NCI-H2081 (cell line): ENCODE data around the gene ABL1.

Experiments used
- DNase-seq, 2 experiments: peaks; one replicate each; lab custom pipeline; 2025; lab: John Stamatoyannopoulos, UW

The ABL1 gene

GRCh38 chr9:130872093-130872492 is 37.0 kb downstream of the ABL1 start:
- no peak for DNase-seq

- no peak for DNase-seq
These were observed 37.5 kb downstream of the ABL1 start for GRCh38 chr9:130872508-130872907.

DNA sequence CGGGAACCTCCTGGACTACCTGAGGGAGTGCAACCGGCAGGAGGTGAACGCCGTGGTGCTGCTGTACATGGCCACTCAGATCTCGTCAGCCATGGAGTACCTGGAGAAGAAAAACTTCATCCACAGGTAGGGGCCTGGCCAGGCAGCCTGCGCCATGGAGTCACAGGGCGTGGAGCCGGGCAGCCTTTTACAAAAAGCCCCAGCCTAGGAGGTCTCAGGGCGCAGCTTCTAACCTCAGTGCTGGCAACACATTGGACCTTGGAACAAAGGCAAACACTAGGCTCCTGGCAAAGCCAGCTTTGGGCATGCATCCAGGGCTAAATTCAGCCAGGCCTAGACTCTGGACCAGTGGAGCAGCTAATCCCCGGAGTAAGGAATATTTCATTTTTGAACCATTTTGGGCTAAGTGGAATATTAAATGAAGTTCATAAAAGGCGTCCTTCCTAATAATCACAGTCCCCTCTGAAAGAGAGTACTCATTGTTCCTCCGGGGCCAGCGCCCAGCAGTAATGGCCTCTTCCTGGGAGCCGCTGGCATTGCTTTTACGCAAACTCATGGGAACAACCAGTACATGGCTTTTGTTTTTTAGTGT is 38.0 kb downstream of the ABL1 start:
- peak in 1 of 2 experiments; percentile 20 for DNase-seq

GRCh38 chr9:130873966-130874365 is 38.9 kb downstream of the ABL1 start:
- DNase-seq, result no peak

DNA sequence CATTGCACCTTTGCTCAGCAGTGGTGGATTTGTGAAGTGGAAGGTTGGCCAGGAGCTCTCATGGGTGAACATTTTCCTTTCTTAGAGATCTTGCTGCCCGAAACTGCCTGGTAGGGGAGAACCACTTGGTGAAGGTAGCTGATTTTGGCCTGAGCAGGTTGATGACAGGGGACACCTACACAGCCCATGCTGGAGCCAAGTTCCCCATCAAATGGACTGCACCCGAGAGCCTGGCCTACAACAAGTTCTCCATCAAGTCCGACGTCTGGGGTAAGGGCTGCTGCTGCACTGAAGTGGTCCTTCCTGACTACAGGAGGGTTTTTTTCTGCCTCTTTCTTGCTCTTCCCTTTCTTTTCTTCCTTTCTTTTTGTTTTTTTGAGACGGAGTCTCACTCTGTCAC is 39.7 kb downstream of the ABL1 start:
- no peak for DNase-seq

GRCh38 chr9:130877300-130877699 is 42.2 kb downstream of the ABL1 start:
- no peak for DNase-seq

DNA sequence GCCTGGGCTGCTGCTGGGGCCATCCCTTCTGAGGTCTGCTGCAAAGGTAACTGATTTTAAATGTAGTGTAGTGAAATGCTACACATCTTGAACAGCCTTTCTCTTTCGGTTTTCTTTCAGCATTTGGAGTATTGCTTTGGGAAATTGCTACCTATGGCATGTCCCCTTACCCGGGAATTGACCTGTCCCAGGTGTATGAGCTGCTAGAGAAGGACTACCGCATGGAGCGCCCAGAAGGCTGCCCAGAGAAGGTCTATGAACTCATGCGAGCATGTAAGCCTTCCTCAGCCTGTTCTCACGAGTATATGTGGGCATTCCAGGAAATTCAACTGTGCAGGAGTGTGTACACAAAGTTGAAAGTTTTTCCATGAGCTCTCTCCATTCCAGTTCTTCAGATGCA is 43.2 kb downstream of the ABL1 start:
- no peak for DNase-seq

DNA sequence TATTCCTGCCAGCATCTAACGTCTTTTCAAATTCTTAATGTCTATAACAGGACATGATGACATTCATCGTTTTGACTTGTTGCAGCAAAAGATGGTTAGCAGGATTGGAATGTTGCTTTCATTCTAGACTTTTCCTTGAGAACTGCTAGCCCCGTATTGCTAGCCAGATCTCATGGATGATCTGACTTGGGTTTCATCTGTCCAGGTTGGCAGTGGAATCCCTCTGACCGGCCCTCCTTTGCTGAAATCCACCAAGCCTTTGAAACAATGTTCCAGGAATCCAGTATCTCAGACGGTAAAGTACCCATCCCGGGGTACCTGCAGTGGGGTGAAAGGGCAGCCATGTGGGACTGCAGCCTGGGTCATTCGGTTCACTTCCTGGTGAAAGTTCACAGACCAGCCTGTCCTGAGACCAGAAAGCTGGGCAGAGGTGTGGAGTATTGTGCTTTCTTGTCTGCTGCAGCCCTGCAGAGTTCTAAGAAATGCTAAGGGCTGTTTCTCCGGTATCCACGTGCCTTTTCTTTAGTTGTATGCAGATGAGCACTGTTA is 44.9 kb downstream of the ABL1 start:
- DNase-seq, result no peak

DNA sequence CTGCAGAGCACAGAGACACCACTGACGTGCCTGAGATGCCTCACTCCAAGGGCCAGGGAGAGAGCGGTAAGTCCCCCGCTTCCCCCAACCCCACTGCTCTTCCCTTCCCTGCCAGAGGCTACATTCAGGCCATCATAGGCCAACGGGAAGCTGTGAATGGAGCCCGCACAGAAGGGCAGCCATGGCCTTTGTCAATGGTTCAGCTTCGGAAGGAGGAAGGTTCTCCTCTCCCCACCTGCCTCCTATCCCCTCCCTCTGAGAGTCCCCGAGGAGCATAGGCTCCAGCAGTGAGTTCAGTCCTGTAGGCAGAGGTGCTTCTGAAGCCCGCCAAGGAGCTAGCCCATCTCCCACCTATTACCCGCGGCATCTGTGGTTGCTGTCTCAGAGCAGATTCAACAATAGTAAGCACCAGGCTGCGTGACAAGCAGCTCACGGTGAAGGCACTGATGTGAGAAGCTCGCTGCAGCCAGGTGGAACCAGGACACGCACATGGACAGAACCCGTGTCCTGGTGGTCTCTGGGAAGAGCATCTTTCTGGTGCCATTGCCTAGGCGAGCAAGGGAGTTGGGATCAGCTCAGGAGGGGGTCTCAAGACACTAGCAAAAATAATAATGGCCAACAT is 45.7 kb downstream of the ABL1 start:
- DNase-seq, result no peak

GRCh38 chr9:130881516-130881915 is 46.5 kb downstream of the ABL1 start:
- DNase-seq, result no peak

GRCh38 chr9:130882696-130883225 is 47.7 kb downstream of the ABL1 start:
- no peak for DNase-seq

GRCh38 chr9:130883479-130883878 is 48.4 kb downstream of the ABL1 start:
- no peak for DNase-seq

- no peak for DNase-seq
These were observed 49.1 kb downstream of the ABL1 start for GRCh38 chr9:130884111-130884531.

DNA sequence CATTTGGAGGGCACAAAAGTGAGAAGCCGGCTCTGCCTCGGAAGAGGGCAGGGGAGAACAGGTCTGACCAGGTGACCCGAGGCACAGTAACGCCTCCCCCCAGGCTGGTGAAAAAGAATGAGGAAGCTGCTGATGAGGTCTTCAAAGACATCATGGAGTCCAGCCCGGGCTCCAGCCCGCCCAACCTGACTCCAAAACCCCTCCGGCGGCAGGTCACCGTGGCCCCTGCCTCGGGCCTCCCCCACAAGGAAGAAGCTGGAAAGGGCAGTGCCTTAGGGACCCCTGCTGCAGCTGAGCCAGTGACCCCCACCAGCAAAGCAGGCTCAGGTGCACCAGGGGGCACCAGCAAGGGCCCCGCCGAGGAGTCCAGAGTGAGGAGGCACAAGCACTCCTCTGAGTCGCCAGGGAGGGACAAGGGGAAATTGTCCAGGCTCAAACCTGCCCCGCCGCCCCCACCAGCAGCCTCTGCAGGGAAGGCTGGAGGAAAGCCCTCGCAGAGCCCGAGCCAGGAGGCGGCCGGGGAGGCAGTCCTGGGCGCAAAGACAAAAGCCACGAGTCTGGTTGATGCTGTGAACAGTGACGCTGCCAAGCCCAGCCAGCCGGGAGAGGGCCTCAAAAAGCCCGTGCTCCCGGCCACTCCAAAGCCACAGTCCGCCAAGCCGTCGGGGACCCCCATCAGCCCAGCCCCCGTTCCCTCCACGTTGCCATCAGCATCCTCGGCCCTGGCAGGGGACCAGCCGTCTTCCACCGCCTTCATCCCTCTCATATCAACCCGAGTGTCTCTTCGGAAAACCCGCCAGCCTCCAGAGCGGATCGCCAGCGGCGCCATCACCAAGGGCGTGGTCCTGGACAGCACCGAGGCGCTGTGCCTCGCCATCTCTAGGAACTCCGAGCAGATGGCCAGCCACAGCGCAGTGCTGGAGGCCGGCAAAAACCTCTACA is 49.8 kb downstream of the ABL1 start:
- DNase-seq, result no peak

- no peak for DNase-seq
These were observed 50.7 kb downstream of the ABL1 start for GRCh38 chr9:130885484-130886375.

GRCh38 chr9:130886981-130887380 is 51.9 kb downstream of the ABL1 start:
- no peak for DNase-seq

DNA sequence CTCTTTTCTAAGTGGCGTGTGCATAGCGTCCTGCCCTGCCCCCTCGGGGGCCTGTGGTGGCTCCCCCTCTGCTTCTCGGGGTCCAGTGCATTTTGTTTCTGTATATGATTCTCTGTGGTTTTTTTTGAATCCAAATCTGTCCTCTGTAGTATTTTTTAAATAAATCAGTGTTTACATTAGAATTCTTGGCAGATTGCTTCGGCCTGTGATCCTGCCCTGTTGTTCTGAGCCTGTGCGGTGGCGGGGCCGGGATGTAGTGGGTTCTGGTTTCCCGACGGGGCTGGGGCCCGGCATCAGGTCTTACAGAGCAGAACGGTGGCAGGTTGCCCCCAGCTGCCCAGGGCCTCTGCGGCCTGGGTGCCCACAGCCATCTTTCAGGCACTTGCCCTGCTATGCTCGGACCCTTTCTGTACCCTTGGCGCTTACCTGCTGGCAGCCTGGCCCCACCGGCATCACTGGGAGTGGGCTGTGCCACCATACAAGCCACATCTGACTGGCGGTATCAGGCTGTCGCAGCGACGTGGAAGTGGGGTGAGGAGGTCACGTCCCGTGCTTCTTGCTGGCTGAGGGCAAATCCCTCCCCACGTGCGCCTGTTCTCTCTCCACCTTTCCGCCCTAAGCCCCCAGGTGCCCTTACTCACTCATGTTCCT is 52.6 kb downstream of the ABL1 start:
- no peak for DNase-seq

GRCh38 chr9:130888146-130888885 is 53.3 kb downstream of the ABL1 start:
- DNase-seq, result no peak

DNA sequence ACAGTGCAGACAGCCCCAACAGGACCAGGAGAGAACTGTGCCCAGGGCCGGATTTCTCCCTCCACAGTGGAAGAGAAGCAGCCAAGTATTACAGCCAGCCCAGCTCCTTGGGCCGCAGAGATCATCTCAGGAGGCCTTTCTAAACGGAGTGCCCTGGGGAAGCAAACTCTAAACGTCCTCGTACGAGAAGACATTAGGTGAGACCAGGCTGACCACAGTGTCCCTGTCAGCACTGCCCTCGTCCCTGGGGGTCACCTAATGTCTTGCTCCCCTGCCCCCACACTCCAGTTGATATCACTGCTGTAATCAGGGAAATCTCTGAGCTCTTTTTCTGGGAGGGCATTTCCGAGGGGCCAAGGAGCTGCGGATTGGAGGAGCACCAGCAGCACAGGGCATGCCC is 55.1 kb downstream of the ABL1 start:
- DNase-seq, result no peak
